DND-41 (cell line): Measurements from ENCODE around the gene SMARCA1.

Experiments
- EZH2 ChIP-seq: IDR thresholded peaks from 3 replicates; pipeline ENCODE4 v1.6.1; 2012; ENCODE audit warnings: borderline replicate concordance, low read depth, mild to moderate bottlenecking, moderate library complexity, low read length, inconsistent platforms; ENCODE audit not compliant: severe bottlenecking
- TF ChIP-seq, protein P1 (sequence below): IDR thresholded peaks from 2 replicates; pipeline ENCODE4 v1.5.1; 2012; ENCODE audit warnings: borderline replicate concordance, low read length, moderate library complexity, mild to moderate bottlenecking; ENCODE audit not compliant: poor library complexity, severe bottlenecking; ENCODE audit errors: extremely low read depth

DNA sequence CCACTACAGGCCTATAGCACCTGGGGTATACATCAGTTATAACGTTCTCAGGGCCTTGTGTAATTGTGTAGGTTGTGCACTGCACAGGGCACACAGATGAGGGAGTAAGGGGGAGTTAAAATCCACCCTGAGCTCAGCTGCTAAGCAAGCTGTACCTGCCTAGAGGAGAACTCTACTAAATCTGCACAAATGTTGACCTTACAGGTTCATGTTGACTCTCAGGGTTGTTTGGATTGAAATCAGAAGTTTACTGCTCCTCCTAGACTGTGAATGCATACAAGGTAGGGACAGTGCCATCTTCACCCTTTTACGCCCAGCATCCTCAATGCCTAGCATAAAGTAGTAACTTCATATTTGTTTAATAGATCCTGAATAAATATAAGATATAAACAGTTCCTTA, 89.8 kb downstream of the SMARCA1 start:
- TF ChIP-seq, protein P1, sequence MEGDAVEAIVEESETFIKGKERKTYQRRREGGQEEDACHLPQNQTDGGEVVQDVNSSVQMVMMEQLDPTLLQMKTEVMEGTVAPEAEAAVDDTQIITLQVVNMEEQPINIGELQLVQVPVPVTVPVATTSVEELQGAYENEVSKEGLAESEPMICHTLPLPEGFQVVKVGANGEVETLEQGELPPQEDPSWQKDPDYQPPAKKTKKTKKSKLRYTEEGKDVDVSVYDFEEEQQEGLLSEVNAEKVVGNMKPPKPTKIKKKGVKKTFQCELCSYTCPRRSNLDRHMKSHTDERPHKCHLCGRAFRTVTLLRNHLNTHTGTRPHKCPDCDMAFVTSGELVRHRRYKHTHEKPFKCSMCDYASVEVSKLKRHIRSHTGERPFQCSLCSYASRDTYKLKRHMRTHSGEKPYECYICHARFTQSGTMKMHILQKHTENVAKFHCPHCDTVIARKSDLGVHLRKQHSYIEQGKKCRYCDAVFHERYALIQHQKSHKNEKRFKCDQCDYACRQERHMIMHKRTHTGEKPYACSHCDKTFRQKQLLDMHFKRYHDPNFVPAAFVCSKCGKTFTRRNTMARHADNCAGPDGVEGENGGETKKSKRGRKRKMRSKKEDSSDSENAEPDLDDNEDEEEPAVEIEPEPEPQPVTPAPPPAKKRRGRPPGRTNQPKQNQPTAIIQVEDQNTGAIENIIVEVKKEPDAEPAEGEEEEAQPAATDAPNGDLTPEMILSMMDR = no peak
- no peak for TF ChIP-seq EZH2
